HG03066 (cell line): Measurements from ENCODE around the gene NCEH1.
"Not testable (repeated sequence)": the region's sequence is repeated elsewhere in the genome, so short reads cannot be mapped to it uniquely, and the experiment has no call there.

Experiments used
- ATAC-seq: cut with Tn5 transposase; IDR thresholded peaks from one replicate; pipeline ENCODE4 v1.9.1; 2021; ENCODE audit warnings: low read depth; ENCODE audit not compliant: unreplicated experiment

The NCEH1 gene

GRCh38 chr3:172680684-172681083 lies 30.2 kb downstream of the NCEH1 start:
- ATAC-seq, result no peak

- ATAC-seq, result no peak
Measured at GRCh38 chr3:172679599-172679998, 31.3 kb downstream of the NCEH1 start.

GRCh38 chr3:172678068-172678467 lies 32.8 kb downstream of the NCEH1 start:
- no peak for ATAC-seq

- no peak for ATAC-seq
Measured at GRCh38 chr3:172676196-172676922, 34.5 kb downstream of the NCEH1 start.

- ATAC-seq, result no peak
Measured at GRCh38 chr3:172675441-172676193, 35.2 kb downstream of the NCEH1 start.

- ATAC-seq, result peak; percentile 85
Measured at GRCh38 chr3:172673210-172673679, 37.6 kb downstream of the NCEH1 start.

- ATAC-seq, result no peak
Measured at GRCh38 chr3:172669021-172669420, 41.8 kb downstream of the NCEH1 start.

- peak; percentile 97 for ATAC-seq
Measured at GRCh38 chr3:172666873-172667694, 43.8 kb downstream of the NCEH1 start.

GRCh38 chr3:172666181-172666872 lies 44.5 kb downstream of the NCEH1 start:
- no peak for ATAC-seq

- not testable (repeated sequence) for ATAC-seq
Measured at GRCh38 chr3:172665510-172665909, 45.4 kb downstream of the NCEH1 start.

- not testable (repeated sequence) for ATAC-seq
Measured at GRCh38 chr3:172660421-172660820, 50.4 kb downstream of the NCEH1 start.

GRCh38 chr3:172659246-172660002 lies 51.4 kb downstream of the NCEH1 start:
- ATAC-seq, result no peak

GRCh38 chr3:172658344-172659245 lies 52.3 kb downstream of the NCEH1 start:
- no peak for ATAC-seq

- no peak for ATAC-seq
Measured at GRCh38 chr3:172656602-172657001, 54.3 kb downstream of the NCEH1 start.

- ATAC-seq, result no peak
Measured at GRCh38 chr3:172655388-172655787, 55.5 kb downstream of the NCEH1 start.

- no peak for ATAC-seq
Measured at GRCh38 chr3:172654470-172654869, 56.4 kb downstream of the NCEH1 start.

- no peak for ATAC-seq
Measured at GRCh38 chr3:172653004-172653572, 57.8 kb downstream of the NCEH1 start.

- no peak for ATAC-seq
Measured at GRCh38 chr3:172651936-172652625, 58.8 kb downstream of the NCEH1 start.
